ENCODE results near the gene MGAT1.

DNA sequence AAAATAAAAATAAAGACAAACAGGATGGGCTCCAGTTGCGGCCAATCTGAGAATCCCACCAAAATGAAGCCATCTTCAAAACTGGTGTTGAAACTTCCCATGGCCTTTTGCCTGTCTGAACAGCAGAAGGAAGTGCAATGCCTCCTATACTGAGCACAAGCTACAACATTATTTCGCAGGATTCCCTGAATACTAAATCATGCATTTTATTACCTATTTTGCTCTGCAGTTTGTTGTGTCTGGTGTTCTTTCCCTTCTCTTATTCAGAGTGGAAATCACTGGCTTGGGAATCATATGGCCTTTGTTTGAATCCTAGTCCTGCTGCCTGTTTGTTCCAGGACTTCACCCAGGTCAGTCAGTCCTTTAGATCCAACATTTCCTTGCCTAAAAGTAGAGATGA is 62.6 kb downstream of the MGAT1 start, which contains the start of gene OR2Y1:
- TF ChIP-seq EZH2 (IDR thresholded peaks at IDR 0.05; ENCODE audit: insufficient read depth, poor library complexity, severe bottlenecking) (no peak), EZH2phosphoT487 (IDR thresholded peaks at IDR 0.05; ENCODE audit: insufficient read depth, low read depth) (no peak)

Data from GM23248 (cell line).